Tibial nerve (tissue), 4 donors: Measurements from ENCODE around the gene HABP2. TPM values are rescaled to one million over a fixed set of nuclear protein-coding genes. Genes with fewer than 3 reads are reported as not detected.

Experiments
- DNase-seq, 2 donors: peaks; one replicate each; pipeline ENCODE4 v3.0.0-alpha.2; 2019; ENCODE audit warnings: low spot score in 2 of 2
- H3K27ac ChIP-seq, 4 donors: fragments of 200-600 bp; sonication (generic) in 3 of 4; one replicate each; pipeline ENCODE4 v1.5.1; 2017 to 2019; ENCODE audit warnings: mild to moderate bottlenecking in 1 of 4
- H3K27me3 ChIP-seq, 2 donors: fragments of 200-600 bp; sonication (generic) in 1 of 2; one replicate each; pipeline versions ENCODE4 v1.5.1 to v1.6.0; 2017 to 2019
- H3K36me3 ChIP-seq, 3 donors: fragments of 200-600 bp; sonication (generic); one replicate each; pipeline ENCODE4 v1.5.1; 2018 to 2019
- H3K4me1 ChIP-seq, 4 donors: fragments of 200-600 bp; sonication (generic) in 3 of 4; one replicate each; pipeline ENCODE4 v1.5.1; 2017 to 2019
- H3K4me3 ChIP-seq, 4 donors: fragments of 200-600 bp; sonication (generic) in 3 of 4; one replicate each; pipeline ENCODE4 v1.5.1; 2017 to 2019; ENCODE audit warnings: mild to moderate bottlenecking in 1 of 4, moderate library complexity in 1 of 4
- H3K9me3 ChIP-seq, 4 donors: fragments of 200-600 bp; sonication (generic) in 3 of 4; one replicate each; pipeline ENCODE4 v1.5.1; 2017 to 2019
- EP300 ChIP-seq, 2 donors: sonication (generic); formaldehyde crosslinking; IDR thresholded peaks; one replicate each; pipeline ENCODE4 v1.6.1; 2017; ENCODE audit warnings: antibody characterized with exemption in 2 of 2, mild to moderate bottlenecking in 1 of 2
- POLR2A ChIP-seq, 2 donors: fragments of 450-650 bp; IDR thresholded peaks; one replicate each; pipeline ENCODE4 v1.6.1; 2017; ENCODE audit warnings: antibody characterized with exemption in 2 of 2, mild to moderate bottlenecking in 2 of 2, moderate library complexity in 2 of 2
- WGBS, 2 donors: methylation state at CpG; one replicate each; pipeline ENCODE4 v1.1.5; 2018; 5-methylcytosine and 5-hydroxymethylcytosine counted together
- total RNA-seq, 4 donors: library from RNA; depleted of rRNA; stranded (reverse); fragments of >200 nt; gene quantifications; one replicate each; pipeline ENCODE4 v1.1.0, GENCODE V29; 2016
- TF ChIP-seq, protein P1 (sequence below), 5 experiments: fragments of 200-600 bp in 3 of 5; fragments of 450-650 bp in 2 of 5; sonication (generic) in 3 of 5; IDR thresholded peaks; one replicate each; pipeline ENCODE4 v1.5.1; 2016 to 2019; ENCODE audit warnings: antibody characterized with exemption in 5 of 5, mild to moderate bottlenecking in 3 of 5, moderate library complexity in 2 of 5

The HABP2 gene
- total RNA-seq, 4 donors from 2014 or later = not detected

DNA sequence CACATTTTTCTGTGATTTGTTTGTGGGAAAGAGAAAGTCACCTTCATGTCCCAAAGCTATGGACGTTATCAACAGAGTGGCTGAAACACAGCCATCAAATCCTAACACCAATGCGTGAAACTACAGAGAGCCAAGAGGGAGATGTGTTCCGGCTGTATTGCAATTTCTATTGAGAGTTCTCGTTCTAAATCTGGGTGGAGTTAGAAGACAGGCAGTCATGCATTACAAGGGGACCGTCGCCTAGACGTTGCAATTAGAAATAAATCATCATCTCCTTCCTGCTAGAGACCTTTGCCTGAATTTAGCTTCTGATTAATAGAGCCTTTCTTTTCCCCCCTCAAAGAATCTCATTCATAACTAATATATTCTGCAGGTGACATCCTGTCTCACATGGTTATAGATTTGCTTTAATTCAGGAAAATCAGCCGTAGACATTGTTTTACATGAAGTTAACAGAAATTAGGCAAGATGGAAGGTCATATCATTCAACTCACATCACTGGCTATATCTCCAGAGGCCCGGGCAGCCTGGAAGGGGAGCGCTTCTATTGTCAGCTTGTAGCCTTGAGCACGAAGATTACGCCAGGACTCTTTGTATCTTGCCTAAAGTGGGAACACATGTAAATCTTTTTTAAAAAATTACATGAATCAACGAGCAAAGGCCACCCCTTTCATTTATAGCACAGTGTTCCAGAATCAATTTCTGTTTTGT lies 52.6 kb downstream of the HABP2 start:
- DNase-seq = no peak
- Histone ChIP-seq H3K27me3 (no peaks in the 10 kb centered on the region), H3K4me1 (no peaks in the 10 kb centered on the region), H3K4me3 (no peak overlapping the region), H3K27ac (no peak overlapping the region), H3K36me3 (no peaks in the 10 kb centered on the region), H3K9me3 (peaks cover 0 to 4% (median 0%) of the 10 kb centered on the region in 4 donors)
- TF ChIP-seq, protein P1, sequence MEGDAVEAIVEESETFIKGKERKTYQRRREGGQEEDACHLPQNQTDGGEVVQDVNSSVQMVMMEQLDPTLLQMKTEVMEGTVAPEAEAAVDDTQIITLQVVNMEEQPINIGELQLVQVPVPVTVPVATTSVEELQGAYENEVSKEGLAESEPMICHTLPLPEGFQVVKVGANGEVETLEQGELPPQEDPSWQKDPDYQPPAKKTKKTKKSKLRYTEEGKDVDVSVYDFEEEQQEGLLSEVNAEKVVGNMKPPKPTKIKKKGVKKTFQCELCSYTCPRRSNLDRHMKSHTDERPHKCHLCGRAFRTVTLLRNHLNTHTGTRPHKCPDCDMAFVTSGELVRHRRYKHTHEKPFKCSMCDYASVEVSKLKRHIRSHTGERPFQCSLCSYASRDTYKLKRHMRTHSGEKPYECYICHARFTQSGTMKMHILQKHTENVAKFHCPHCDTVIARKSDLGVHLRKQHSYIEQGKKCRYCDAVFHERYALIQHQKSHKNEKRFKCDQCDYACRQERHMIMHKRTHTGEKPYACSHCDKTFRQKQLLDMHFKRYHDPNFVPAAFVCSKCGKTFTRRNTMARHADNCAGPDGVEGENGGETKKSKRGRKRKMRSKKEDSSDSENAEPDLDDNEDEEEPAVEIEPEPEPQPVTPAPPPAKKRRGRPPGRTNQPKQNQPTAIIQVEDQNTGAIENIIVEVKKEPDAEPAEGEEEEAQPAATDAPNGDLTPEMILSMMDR (IDR thresholded peaks at IDR 0.05) = no peak
- TF ChIP-seq POLR2A (IDR thresholded peaks at IDR 0.05) (no peak), EP300 (IDR thresholded peaks at IDR 0.05) (no peak)
- WGBS, 2 donors = 50% methylated on average over 13 of the region's 13 CpGs

DNA sequence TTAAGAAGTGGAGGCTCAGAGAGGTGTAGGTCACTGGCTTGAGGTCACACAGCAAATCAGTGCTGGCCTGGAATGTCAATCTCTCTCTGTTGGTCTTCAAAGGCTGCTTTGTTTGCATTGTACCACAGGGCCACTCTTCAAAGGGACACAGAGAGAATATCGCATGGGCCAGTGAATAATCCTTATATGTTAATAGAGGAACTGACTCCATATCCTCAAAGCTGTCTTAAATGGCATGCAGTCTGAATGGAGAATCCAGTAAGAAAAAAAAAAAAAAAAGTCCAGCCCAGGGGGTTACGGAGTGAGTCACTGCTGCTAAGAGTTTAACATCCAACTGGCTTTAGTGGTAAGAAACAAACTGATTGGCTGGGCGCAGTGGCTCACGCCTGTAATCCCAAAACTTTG lies 56.9 kb downstream of the HABP2 start:
- H3K9me3 ChIP-seq = no peaks in the 10 kb centered on the region
- H3K27ac ChIP-seq = no peak overlapping the region
- no peak overlapping the region for H3K4me3 ChIP-seq
- DNase-seq = no peak
- no peaks in the 10 kb centered on the region for H3K4me1 ChIP-seq
- WGBS, 2 donors = 51% methylated on average over 4 of the region's 4 CpGs
- H3K27me3 ChIP-seq = peaks cover 0 to under 1% of the 10 kb centered on the region in 2 donors
- TF ChIP-seq, protein P1 (IDR thresholded peaks at IDR 0.05) = no peak
- TF ChIP-seq EP300 (IDR thresholded peaks at IDR 0.05) = no peak
- no peak for TF ChIP-seq POLR2A (IDR thresholded peaks at IDR 0.05)
- H3K36me3 ChIP-seq = no peaks in the 10 kb centered on the region

DNA sequence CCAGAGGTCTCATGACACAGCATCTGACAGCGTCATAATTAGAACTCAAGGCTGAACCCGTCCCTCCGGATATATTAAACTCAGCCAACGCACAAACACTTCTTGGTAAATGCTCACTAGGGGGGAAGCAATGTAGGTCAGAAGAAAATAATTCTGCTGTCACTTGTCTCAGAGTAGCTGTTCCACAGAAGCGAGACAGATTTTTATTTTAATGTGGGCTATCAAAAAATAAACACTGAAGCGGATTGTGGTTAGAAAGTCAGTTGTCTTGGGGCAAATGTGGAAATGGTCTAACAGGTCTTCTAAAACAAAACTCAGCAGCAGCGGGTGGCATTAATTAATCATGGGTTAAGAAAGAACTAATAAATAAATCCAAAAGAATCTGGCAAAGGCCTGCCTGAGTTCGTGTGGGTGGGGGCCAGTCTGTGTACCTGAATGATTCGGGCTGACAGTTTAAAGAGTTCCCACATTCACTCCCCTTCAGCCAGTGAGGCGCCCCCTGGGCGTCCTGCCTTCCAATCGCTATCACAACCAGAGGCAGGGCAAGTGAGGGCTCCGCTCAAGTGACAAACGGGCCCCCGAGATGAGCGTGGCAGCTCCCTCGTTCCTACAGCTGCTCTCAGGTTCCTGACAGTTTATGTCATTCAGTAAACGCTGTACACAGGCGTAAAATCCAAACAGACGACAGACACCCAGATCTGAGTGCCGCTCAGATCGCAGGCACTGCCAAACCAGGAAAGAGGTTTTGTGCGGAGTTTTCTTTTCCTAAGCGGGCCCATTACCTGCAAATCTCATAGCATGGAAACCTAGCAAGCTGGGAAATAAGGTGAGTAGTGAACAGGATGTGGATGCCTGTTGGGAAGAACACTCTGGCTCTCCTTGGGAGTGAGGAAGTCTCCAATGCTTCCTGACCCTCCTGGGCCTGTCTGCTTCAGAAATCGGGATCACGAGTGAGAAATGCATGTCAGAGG lies 58.1 kb downstream of the HABP2 start:
- WGBS, 2 donors = 55 to 58% methylated on average over 26 of the region's 26 CpGs
- no peak overlapping the region for H3K27ac ChIP-seq
- H3K4me1 ChIP-seq = no peaks in the 10 kb centered on the region
- no peaks in the 10 kb centered on the region for H3K36me3 ChIP-seq
- TF ChIP-seq, protein P1 (IDR thresholded peaks at IDR 0.05) = no peak
- no peak for TF ChIP-seq POLR2A (IDR thresholded peaks at IDR 0.05)
- TF ChIP-seq EP300 (IDR thresholded peaks at IDR 0.05) = no peak
- DNase-seq = no peak
- H3K9me3 ChIP-seq = no peaks in the 10 kb centered on the region
- H3K27me3 ChIP-seq = peaks cover 0 to 12% of the 10 kb centered on the region in 2 donors
- no peak overlapping the region for H3K4me3 ChIP-seq

DNA sequence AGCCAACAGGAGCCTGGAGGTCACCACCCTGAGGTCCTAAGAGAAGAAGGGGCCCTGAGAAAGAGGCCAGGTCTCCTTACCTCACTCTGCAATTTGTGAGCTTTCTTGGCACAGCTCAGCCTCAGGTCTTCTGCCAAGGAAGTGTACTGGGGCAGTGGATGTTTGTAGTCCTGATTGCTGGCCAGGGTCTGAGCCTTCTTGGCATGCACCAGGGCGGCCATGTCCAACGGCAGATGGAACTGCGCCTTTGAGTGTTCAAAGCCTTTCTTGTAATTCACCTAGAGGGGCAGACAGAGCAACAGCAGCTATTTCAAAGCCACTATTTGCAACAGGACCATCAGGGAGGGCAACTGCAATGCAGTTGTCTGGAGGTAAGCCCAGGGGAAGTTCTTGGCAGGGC lies 59.3 kb downstream of the HABP2 start:
- H3K36me3 ChIP-seq = no peaks in the 10 kb centered on the region

More for the DNA sequence above, 59.3 kb downstream of the HABP2 start:
- 76 to 86% methylated on average over 3 of the region's 3 CpGs for whole genome bisulfite sequencing, 2 donors
- Histone ChIP-seq H3K4me1 (no peaks in the 10 kb centered on the region), H3K27ac (no peak overlapping the region), H3K9me3 (no peaks in the 10 kb centered on the region), H3K4me3 (no peak overlapping the region), H3K27me3 (peaks cover 0 to 18% of the 10 kb centered on the region in 2 donors)
- TF ChIP-seq EP300 (IDR thresholded peaks at IDR 0.05) = no peak
- TF ChIP-seq POLR2A (IDR thresholded peaks at IDR 0.05) = no peak
- TF ChIP-seq, protein P1 (IDR thresholded peaks at IDR 0.05) = no peak
- no peak for DNase-seq
